Smooth muscle cell of the brain vasculature (primary cell): Measurements from ENCODE around the gene GRB7.
"Not testable (repeated sequence)": the region's sequence is repeated elsewhere in the genome, so short reads cannot be mapped to it uniquely, and the experiment has no call there.

Experiments used
- DNase-seq: peaks from one replicate; pipeline ENCODE4 v3.0.0-alpha.2; 2012; ENCODE audit warnings: low read depth, low spot score

GRB7 gene

GRCh38 chr17:39709319-39709997 is 28.3 kb upstream of the GRB7 start:
- no peak for DNase-seq

- DNase-seq = no peak
Observed at GRCh38 chr17:39709998-39710964, 27.5 kb upstream of the GRB7 start.

GRCh38 chr17:39711071-39711470 is 26.7 kb upstream of the GRB7 start:
- not testable (repeated sequence) for DNase-seq

GRCh38 chr17:39711851-39712250 is 25.9 kb upstream of the GRB7 start:
- no peak for DNase-seq

GRCh38 chr17:39714234-39714633 is 23.5 kb upstream of the GRB7 start:
- no peak for DNase-seq

GRCh38 chr17:39715375-39716072 is 22.2 kb upstream of the GRB7 start:
- no peak for DNase-seq

- no peak for DNase-seq
Observed at GRCh38 chr17:39716073-39716818, 21.5 kb upstream of the GRB7 start.

- DNase-seq = no peak
Observed at GRCh38 chr17:39716879-39717536, 20.7 kb upstream of the GRB7 start.

GRCh38 chr17:39717660-39718059 is 20.1 kb upstream of the GRB7 start:
- DNase-seq = no peak

GRCh38 chr17:39719563-39720355 is 18.0 kb upstream of the GRB7 start:
- no peak for DNase-seq

GRCh38 chr17:39722104-39722503 is 15.6 kb upstream of the GRB7 start:
- DNase-seq = no peak

GRCh38 chr17:39722965-39723848 is 14.5 kb upstream of the GRB7 start:
- DNase-seq = no peak

- DNase-seq = no peak
Observed at GRCh38 chr17:39724731-39725130, 13.0 kb upstream of the GRB7 start.

GRCh38 chr17:39725923-39726322 is 11.8 kb upstream of the GRB7 start:
- not testable (repeated sequence) for DNase-seq

- no peak for DNase-seq
Observed at GRCh38 chr17:39726617-39727016, 11.1 kb upstream of the GRB7 start.

GRCh38 chr17:39727556-39727955 is 10.2 kb upstream of the GRB7 start:
- DNase-seq = no peak

- DNase-seq = no peak
Observed at GRCh38 chr17:39729280-39729851, 8.4 kb upstream of the GRB7 start.

- peak; percentile 44 for DNase-seq
Observed at GRCh38 chr17:39730095-39730921, 7.4 kb upstream of the GRB7 start, which contains the start of gene MIEN1. TSS of gene MIEN1 (minus strand) at chr17:39730532. CDS start at chr17:39730495, 37 bp downstream.
